Endometrial microvascular endothelial cells (primary cell): ENCODE results near the gene GRB10. TPM values are rescaled to one million over a fixed set of nuclear protein-coding genes. Genes with fewer than 3 reads are reported as not detected.
"Not testable (repeated sequence)": the region's sequence is repeated elsewhere in the genome, so short reads cannot be mapped to it uniquely, and the experiment has no call there.

Source experiments
- in situ Hi-C: cut with HindIII; loops from 2 replicates; pipeline ENCODE4 v1.10.0; 2017; ENCODE audit warnings: low sequenced_read_pairs, low pct_unique_long_range_greater_than_20kb; ENCODE audit errors: inconsistent ontology term
- total RNA-seq: library from RNA; depleted of rRNA; stranded (reverse); fragments of >200 nt; gene quantifications from one replicate; pipeline ENCODE4 v1.2.3, GENCODE V29; 2015; ENCODE audit errors: inconsistent ontology term

The GRB10 gene
- total RNA-seq, 1 donor from 2014 or later, result 73.5 TPM

DNA sequence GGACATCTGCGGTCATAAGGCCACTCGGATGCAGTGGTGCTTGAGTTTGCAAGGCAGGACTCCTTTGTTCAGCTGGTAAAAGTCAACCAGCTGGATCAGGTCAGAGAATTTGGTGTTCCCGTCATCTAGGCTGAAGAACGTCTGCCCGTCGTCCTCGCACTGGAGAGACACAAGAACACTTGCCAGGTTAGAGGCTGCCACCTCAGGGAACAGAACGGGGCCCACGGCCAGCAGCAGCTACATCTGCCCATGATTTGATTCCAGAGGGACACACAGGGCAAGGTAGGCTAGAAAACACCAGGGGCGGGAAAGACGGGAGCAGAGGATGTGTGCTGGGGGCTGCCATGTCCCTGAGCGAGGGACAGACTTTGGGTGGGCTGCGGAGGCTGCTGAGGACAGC is 189.8 kb downstream of the GRB10 start:
- in situ Hi-C loops, result no loop called here

DNA sequence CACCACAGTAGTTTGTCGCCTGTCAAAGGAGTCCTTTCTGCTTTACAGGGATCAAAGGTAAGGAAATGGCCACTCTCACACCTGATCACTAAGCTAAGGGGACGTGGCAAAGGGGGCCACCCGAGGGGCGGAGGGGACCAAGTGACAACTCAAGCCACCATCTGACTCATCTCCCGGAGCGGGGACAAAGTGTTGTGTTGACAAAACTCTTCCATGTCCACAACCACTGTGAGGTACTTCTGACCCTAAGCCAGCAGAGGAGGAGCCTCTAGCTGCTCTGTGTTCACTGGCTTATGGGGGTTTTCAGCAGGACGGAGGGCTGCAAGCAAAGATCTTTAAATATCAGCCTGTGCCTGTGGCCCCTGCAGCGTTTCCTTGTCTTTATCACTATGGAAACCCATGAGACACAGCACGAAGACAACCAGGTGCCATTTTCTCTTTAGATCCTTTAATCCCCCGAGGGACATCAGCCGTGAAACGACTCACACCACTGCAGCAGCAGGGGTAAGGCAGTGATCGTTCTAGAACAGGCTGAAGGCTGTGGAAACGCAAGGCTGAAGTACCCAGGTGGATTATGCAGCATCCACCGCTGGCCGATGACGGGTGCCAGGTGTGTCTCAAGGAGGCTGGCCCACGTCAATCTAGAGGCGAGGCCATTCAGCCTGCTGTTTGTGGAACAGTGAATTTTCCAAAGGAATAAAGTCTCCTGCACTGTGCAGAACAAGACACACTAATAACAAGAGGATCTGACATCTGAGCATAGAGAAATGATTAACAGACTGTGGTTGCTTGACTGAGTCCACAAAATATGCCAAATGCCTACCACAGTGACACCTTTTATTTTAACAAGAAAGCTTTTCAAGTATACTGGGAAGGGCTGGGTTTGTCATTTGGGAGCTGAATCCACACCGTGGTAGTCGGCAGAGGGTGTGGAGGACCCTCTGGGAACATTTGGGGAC is 190.9 kb downstream of the GRB10 start:
- in situ Hi-C loops, result no loop called here

DNA sequence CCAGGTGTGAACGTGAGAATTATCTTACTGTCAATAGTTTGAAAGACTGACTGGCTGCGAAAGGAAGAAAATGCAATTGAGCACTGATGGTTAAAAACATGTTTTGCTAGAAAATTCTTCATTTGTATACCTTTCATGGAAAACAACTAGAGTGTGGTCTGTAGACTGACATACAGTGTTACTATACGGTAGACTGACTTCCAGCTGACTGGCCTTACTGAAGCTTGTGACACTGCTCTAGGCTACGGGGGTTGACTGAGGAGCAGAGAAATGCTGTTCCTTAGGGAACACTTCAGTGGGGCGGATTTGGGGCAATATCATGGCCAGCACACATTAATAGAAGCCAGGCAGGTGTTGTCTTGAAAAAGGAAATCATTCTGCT is 191.6 kb downstream of the GRB10 start:
- in situ Hi-C loops, result no loop called here

DNA sequence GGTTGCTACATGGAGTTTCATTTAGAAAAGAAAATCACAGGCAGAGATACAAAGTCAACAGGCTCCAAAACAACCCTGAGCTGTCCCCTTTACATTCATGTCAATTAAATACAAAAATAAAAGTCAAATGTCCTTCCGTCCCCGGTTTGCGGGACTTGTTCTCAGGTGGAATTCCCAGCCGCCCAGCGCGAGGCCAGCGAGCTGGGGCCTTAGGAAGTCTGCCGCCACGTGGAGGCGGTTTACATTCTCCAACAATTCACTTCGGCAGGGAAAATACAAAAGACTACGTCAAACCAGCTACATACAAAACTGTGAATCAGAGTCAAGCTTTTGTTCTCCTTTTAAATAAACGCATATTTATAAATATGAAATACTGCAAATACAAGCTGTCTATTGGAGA is 192.2 kb downstream of the GRB10 start:
- in situ Hi-C loops, result no loop called here

DNA sequence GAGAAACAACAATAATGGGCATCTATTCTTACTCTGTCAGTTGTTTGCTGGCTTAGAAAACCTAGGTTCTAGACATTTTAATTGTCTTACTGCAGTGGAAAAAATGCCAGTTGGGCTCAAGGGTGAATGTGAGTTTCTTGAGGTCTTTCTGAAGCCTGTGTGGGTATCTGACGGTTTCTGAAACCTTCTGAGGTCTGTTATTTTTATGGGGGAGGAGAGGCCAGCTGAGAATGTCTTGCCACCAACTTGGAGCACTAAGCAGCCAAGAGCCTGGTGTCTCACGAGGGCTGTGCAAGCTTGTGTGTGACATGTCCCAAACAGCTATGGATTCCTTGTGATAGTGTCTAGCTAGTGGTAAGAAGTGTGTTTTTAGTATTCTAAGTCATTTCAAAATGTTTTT is 193.3 kb downstream of the GRB10 start:
- in situ Hi-C loops, result no loop called here

DNA sequence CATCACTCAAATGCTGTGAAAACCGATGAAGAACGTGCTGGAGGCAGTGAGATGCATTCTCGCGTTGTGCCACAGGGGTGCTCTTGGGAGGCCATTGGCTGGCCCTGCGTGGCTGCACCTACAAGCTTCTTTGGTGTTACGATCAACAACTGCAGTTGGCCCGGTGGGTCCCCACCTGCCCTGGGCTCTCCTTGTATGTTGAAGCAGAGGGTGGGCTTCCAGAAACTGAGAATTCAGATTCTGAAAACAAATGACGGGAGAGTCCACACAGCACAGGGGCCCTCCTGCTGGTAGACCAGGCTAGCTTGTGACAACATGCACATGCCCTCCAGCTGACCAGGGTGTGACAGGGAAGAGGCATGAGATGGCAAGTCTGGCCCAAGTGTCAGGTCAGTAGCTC is 193.8 kb downstream of the GRB10 start:
- in situ Hi-C loops, result no loop called here

DNA sequence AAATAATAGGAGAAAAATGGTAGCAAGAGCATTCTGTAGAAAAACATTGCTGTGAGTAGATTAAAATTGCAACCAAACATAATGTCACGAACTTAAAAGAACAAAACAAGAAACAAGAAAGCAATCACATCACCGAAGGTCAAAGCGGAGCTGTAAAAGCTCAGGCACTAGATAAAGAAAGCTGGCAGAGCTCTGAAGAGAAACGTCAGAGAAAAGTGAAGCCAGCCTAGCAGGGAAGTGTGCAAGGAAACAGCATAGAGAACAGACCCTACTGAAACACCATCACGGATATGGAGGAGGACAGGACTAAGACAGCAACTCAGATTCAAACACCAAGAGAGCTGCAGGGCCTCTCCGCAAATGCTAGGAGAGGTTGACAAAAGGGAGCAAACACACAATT is 195.0 kb downstream of the GRB10 start:
- in situ Hi-C loops, result no loop called here

DNA sequence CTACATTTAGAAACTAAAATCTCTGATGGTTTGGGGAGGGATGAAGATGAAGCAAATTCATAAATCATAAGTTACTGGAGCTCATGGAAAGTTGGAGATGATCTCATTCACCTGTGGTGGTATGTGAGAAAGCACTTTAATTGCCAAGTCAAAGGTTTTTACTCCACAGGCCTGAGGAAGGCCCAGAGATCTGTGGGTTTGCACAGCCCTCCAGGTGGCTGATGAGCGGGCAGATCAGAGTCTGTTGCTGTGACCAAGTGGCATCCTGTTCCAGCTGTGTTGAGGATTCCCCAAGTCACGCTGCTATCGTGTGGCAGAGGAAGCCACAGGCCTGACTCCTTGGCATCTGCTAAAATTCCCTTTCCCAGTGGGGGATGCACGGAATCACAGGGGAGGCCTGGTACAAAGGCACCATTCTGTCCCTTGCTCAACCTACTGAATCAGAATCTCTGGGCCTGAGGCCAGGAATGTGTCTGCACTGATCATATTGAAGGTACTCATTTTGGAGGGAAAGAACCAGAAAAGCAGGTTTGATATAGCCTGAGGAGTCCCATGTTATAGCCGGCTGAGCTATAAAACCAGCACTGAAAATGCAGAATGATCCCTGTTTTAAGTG is 197.8 kb downstream of the GRB10 start:
- in situ Hi-C loops, result no loop called here

DNA sequence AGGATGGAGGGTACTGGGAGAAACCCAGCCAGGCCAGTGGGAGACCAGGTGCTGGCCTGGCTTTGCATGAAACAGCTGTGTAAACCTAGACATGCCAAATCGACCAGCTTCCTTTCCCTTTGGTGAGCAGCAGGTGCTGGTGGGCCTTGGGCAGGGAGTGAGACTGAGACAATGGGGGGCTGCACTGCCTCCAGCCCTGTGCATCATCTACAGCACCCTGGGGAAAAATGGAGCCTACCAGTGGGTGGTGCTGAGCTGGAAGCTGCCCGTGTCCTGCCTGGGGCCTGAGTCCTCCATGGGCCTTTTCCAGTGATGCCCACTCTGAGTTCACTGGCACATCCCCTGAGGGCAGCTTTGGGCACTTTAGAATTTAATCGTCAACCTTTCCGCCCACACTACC is 198.3 kb downstream of the GRB10 start:
- in situ Hi-C loops, result no loop called here

DNA sequence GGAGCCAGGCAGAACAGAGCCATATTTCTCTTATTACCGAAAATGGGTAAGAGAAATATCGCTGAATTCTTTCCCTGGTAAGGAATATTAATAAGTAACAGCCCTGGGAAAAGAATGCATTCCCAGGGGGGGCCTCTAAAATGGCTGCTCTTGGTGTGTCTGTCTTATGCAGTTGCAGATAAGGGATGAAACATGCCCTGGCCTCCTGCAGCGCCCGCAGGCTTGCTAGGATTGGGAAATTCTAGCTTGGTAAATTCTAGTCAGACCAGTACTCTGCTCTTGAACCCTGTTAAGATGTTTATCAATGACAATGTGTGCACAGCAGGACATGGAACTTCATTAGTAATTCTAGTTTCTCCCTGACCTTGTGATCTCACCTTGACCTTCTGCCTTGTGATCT is 199.4 kb downstream of the GRB10 start:
- in situ Hi-C loops, result not testable (repeated sequence)

DNA sequence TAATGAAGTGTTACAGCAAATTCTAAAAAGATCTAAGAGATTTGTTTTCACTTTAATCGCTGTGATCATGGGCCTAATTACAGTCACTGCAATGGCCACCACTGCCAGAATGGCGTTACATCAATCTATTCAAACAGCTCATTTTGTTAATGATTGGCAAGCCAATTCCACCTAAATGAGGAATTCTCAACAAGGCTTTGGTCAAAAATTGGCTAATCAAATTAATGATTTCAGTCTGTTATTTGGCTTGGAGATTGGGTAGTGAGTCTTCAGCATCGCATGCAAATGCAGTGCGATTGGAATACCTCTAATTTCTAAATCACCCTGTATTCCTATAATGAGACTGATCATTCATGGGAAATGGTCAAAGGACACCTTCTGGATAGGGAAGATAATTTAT is 200.4 kb downstream of the GRB10 start:
- in situ Hi-C loops, result not testable (repeated sequence)

DNA sequence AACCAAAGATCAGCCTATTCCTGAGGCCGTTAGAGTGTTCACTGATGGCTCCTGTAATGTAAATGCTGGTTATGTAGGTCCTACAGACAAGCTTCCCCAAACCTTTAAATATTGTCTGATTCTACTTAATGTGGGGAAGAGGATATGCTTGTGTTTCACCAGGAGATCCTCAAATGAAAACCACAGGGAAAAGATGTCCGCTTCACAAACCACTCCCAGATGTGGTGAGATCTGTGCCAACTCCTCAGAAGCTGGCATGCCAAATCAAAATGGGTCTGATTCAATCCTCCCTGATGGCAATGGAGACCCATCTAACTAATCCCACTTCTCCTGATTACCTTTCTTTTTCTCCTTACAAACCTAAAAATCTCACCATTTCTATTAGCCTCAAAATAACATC is 202.0 kb downstream of the GRB10 start:
- in situ Hi-C loops, result not testable (repeated sequence)

DNA sequence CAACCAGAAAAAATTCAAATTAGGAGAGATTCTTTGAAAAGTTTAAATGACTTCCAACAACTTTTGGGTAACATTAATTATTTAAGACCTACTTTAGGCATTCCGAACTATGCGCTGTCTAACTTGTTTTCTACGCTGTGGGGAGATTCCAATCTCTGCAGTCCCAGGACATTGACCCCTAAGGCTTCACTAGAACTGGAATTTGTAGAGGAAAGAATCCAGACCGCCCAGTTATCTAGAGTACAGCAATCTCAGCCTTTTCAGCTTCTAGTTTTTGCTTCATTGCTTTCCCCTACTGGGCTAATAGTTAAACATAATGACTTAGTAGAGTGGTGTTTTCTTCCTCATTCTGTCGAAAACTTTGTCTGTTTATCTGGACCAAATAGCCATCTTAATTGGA is 202.6 kb downstream of the GRB10 start:
- in situ Hi-C loops, result no loop called here

DNA sequence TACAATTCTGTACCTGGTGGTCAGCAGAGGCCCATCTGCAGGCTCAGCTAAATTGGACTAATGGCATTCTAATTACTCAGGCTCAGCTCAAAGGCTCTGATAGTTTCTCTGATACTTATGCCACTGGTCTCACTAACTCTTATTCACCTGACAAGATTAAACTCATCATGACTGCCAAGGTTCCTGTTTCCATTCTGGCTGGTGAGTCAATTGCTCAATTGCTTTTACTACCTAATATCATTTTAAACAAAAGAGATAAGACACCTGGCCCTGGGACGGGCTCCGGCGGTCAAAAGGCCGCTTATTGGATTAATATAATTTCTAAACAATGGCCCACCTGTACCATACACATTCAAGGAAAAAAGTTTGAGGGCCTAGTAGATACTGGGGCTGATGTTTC is 204.6 kb downstream of the GRB10 start:
- in situ Hi-C loops, result not testable (repeated sequence)

DNA sequence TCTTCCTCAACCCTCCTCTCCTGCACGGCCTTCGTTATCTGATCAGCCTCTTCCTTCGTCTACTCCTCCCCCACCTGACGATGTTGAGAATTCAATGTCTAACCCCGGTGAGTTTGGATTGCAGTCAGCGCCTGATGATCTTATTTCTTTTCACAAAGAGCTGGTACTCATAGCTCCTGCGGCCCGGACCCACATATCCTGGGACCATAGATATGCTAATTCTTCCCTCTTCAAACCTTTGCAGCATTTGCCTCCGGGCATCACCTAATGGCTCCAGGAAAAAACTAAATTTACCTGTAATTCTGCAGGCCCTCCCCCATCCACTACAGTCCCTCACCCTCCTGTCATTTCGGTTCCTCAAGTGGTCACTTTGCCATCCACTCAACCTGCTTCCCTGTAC is 205.1 kb downstream of the GRB10 start:
- in situ Hi-C loops, result no loop called here

DNA sequence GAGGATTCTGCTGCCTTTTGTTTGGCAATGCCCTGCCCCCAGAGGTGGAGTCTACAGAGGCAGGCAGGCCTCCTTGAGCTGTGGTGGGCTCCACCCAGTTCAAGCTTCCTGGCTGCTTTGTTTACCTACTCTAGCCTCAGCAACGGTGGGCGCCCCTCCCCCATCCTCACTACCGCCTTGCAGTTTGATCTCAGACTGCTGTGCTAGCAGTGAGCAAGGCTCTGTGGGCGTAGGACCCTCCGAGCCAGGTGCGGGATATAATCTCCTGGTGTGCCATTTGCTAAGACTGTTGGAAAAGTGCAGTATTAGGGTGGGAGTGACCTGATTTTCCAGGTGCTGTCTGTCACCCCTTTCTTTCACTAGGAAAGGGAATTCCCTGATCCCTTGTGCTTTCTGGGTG is 206.3 kb downstream of the GRB10 start:
- in situ Hi-C loops, result not testable (repeated sequence)

DNA sequence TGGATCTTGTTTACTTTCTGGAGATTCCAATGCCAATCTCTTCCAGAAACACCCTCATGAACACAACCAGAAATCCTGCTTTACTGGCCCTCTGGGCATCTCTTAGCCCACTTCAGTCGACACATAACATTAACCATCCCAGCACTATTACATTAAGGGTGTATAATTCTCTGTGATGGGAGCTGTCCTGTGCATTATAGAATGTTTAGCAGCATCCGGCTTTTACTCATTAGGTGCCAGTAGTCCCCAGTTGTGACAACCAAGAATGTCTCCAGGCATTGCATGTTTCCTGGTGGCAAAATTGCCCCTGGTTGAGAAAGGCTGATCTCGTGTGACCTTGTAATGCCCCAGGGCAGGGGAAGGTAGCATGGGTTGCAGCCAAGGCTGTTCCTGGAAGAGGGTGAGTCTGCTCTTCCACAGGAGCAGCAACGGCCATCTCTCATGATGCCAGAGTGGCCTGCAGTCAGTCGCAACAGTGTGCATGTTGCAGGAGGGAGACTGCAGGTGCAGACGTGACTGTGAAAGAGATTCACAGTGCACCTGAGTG is 214.9 kb downstream of the GRB10 start:
- in situ Hi-C loops, result no loop called here

DNA sequence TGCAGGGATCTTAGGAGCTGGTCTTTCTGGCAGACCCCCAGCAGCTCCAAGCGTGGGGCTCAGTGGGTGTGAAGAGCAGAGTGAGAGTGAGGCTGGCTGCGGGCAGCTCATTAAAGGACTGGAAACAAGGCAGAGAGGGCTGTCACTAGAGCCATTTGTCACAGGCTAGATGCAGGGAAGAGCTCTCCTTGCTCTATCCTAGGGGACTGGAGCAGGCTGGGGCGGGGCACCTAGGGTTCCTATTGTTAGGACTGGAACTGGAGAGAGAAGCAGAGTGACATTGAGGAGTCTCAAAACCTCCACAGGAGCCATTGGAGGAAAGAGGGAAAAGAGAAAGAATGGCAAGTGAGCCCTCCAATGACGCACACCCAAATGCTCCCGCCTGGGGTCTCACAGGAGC is 216.7 kb downstream of the GRB10 start:
- in situ Hi-C loops, result no loop called here

DNA sequence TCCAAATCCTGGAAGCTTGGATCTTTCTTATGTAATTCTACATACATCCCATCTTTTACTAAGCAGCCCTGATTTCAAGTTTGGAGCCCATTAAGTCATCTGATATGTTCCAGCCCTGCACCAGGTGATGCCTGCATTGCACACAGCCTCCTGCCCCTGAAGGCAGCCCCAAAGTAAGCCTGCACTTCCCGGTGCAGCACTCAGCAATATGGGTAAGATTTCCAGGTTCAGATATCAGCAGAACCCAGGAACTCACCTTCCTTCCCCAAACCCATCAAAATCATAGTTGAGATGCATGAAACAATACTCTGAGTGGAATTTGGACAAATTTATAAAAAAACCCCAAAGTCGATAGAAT is 217.2 kb downstream of the GRB10 start:
- in situ Hi-C loops, result no loop called here
